CD8-positive, alpha-beta memory T cell (primary cell): ENCODE measurements around the gene PRELID3B. TPM values are rescaled to one million over a fixed set of nuclear protein-coding genes. Genes with fewer than 3 reads are reported as not detected.
A peak's percentile ranks its signal among the peaks of the same experiment; 100 is the strongest.
"Not testable (repeated sequence)": the region's sequence is repeated elsewhere in the genome, so short reads cannot be mapped to it uniquely, and the experiment has no call there.

Source experiments
- CTCF ChIA-PET: fragments of 350-600 bp; sonication (Branson Sonifier 250); formaldehyde crosslinking; loops from one replicate; lab custom pipeline; 2021; ENCODE audit warnings: antibody characterized with exemption; lab: Charles Lee
- POLR2A ChIA-PET: fragments of 350-600 bp; sonication (Branson Sonifier 250); formaldehyde crosslinking; loops from one replicate; lab custom pipeline; 2021; ENCODE audit warnings: antibody characterized with exemption; lab: Charles Lee
- DNase-seq, 5 donors: peaks; one replicate each; pipeline versions ENCODE4 v3.0.0 to v3.0.0-alpha.2; 2020 to 2022; ENCODE audit warnings: mixed read lengths in 1 of 5
- H3K27ac ChIP-seq: one replicate; pipeline ENCODE4 v1.7.0; 2013; ENCODE audit warnings: low read depth, mild to moderate bottlenecking, low read length, moderate library complexity
- H3K27me3 ChIP-seq: 2 replicates; pipeline ENCODE4 v1.7.0; 2013; ENCODE audit warnings: low read length, mild to moderate bottlenecking; ENCODE audit not compliant: insufficient read depth, poor library complexity, severe bottlenecking
- H3K36me3 ChIP-seq: 2 replicates; pipeline ENCODE4 v1.7.0; 2013; ENCODE audit warnings: mild to moderate bottlenecking, low read length, moderate library complexity; ENCODE audit not compliant: insufficient read depth
- H3K4me1 ChIP-seq: 2 replicates; pipeline ENCODE4 v1.7.0; 2013; ENCODE audit warnings: mild to moderate bottlenecking, low read length, moderate library complexity; ENCODE audit not compliant: insufficient read depth
- H3K4me3 ChIP-seq: 2 replicates; pipeline ENCODE4 v1.7.0; 2013; ENCODE audit warnings: mild to moderate bottlenecking, low read length
- H3K9me3 ChIP-seq: 2 replicates; pipeline ENCODE4 v1.7.0; 2013; ENCODE audit warnings: mild to moderate bottlenecking, low read length
- H3K27ac Mint-ChIP-seq, 8 donors: one replicate each; pipeline ENCODE4 v1.8.0; 2020 to 2021; ENCODE audit warnings: mixed read lengths in 8 of 8, mild to moderate bottlenecking in 6 of 8, inconsistent platforms in 3 of 8, moderate library complexity in 3 of 8
- H3K27me3 Mint-ChIP-seq, 2 donors: one replicate each; pipeline ENCODE4 v1.8.0; 2020 to 2021; ENCODE audit warnings: mixed read lengths in 2 of 2, mild to moderate bottlenecking in 1 of 2, moderate library complexity in 1 of 2
- H3K36me3 Mint-ChIP-seq, 3 donors: one replicate each; pipeline ENCODE4 v1.8.0; 2020 to 2021; ENCODE audit warnings: mixed read lengths in 3 of 3, inconsistent platforms in 1 of 3, mild to moderate bottlenecking in 1 of 3
- H3K4me1 Mint-ChIP-seq, 3 donors: one replicate each; pipeline ENCODE4 v1.8.0; 2020 to 2021; ENCODE audit warnings: mixed read lengths in 3 of 3, inconsistent platforms in 1 of 3, mild to moderate bottlenecking in 1 of 3
- H3K4me3 Mint-ChIP-seq, 7 donors: one replicate each; pipeline ENCODE4 v1.8.0; 2020 to 2021; ENCODE audit warnings: mixed read lengths in 7 of 7, mild to moderate bottlenecking in 6 of 7, moderate library complexity in 4 of 7, inconsistent platforms in 2 of 7
- H3K9me3 Mint-ChIP-seq, 5 donors: one replicate each; pipeline ENCODE4 v1.8.0; 2020 to 2022; ENCODE audit warnings: mixed read lengths in 5 of 5, mild to moderate bottlenecking in 3 of 5, moderate library complexity in 2 of 5, inconsistent platforms in 1 of 5
- polyA plus RNA-seq: library from polyadenylated mRNA; unstranded; fragments of 300-500 nt; fragmentation: Illumina TruSeq; gene quantifications from one replicate; pipeline ENCODE4 v1.2.3, GENCODE V29; 2021
- total RNA-seq, 2 experiments: library from RNA; stranded (reverse); gene quantifications; one replicate each; pipeline ENCODE4 v1.2.3, GENCODE V29; 2021

Gene PRELID3B
- total and polyA plus RNA-seq, 3 experiments from 2014 or later, result 33.8 to 141 (median 127) TPM

GRCh38 chr20:59013031-59013951, 29.3 kb downstream of the PRELID3B start:
- Histone ChIP-seq H3K27ac (no peak overlapping the region), H3K9me3 (no peaks in the 10 kb centered on the region), H3K36me3 (no peaks in the 10 kb centered on the region), H3K4me1 (peaks cover 34% of the 10 kb centered on the region), H3K4me3 (no peak overlapping the region), H3K27me3 (no peaks in the 10 kb centered on the region)
- Mint-ChIP-seq H3K4me3 (peak overlapping the region in 3 of 7 donors; percentile 11 to 57 (median 47)), H3K36me3 (no peaks in the 10 kb centered on the region), H3K9me3 (no peaks in the 10 kb centered on the region), H3K27me3 (no peaks in the 10 kb centered on the region), H3K27ac (peak overlapping the region in 5 of 8 donors; percentile 35 to 78 (median 59)), H3K4me1 (peaks cover 42 to 51% (median 46%) of the 10 kb centered on the region in 3 donors)
- DNase-seq, result peak in 1 of 5 donors; percentile 22
- POLR2A ChIA-PET, result no interaction called here
- CTCF ChIA-PET, result no interaction called here

DNA sequence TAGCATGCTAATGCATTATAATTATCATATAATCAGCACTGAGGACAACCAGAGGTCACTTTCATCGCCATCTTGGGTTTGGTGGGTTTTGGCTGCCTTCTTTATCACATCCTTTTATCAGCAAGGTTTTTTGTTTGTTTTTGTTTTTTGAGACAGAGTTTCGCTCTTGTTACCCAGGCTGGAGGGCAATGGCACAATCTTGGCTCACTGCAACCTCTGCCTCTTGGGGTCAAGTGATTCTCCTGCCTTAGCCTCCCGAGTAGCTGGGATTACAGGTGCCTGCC, 30.8 kb downstream of the PRELID3B start:
- H3K36me3 ChIP-seq, H3K36me3 Mint-ChIP-seq, H3K4me3 ChIP-seq, CTCF ChIA-PET, H3K9me3 ChIP-seq, H3K27me3 Mint-ChIP-seq, H3K27ac ChIP-seq, POLR2A ChIA-PET, H3K9me3 Mint-ChIP-seq, H3K27me3 ChIP-seq, H3K27ac Mint-ChIP-seq, DNase-seq: not testable (repeated sequence)
- peaks cover 30% of the 10 kb centered on the region for H3K4me1 ChIP-seq
- peak overlapping the region in 1 of 7 donors; percentile 5 for H3K4me3 Mint-ChIP-seq
- H3K4me1 Mint-ChIP-seq, result peaks cover 33 to 41% (median 41%) of the 10 kb centered on the region in 3 donors

DNA sequence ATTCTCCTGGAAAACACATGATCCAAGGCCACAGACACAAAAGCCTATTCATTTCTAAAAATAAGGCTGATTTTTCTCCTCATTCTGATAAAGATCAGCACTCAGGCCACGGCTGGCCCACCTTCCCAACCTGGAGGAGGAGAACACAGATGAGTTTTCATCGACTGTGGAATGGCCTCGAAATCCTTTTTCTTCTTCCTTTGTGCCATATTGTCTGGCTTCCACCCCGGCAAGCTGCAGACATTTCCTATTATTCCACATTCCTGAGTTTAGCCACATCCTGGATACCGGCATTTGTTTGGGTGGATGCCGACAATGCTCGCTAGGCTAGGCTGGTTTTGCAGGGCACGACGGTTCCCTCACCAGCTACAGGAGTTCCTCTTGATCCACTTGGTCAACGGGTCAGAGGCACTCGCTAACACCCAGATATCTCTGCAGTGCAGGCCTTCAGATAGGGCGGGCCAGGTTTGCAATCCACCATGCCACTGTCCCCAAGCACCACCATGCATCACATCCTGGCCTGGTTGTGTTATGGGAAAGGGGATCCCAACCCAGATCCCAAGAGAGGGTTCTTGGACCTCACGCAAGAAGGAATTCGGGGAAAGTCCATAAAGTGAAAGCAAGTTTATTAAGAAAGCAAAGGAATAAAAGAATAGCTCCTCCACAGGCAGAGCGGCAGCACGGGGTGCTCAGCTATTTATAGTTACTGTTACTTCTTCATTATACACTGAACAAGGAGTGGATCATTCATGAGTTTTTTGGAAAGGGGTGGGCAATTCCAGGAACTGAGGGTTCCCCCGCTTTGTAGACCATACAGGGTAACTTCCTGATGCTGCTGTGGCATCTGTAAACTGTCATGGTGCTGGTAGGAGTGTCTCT, 31.4 kb downstream of the PRELID3B start:
- Histone ChIP-seq H3K9me3 (no peaks in the 10 kb centered on the region), H3K27ac (no peak overlapping the region), H3K4me1 (peaks cover 27% of the 10 kb centered on the region), H3K27me3 (no peaks in the 10 kb centered on the region), H3K36me3 (no peaks in the 10 kb centered on the region), H3K4me3 (no peak overlapping the region)
- no peaks in the 10 kb centered on the region for H3K27me3 Mint-ChIP-seq
- ChIA-PET CTCF (no interaction called here), POLR2A (no interaction called here)
- H3K4me1 Mint-ChIP-seq, result peaks cover 28 to 38% (median 35%) of the 10 kb centered on the region in 3 donors
- H3K9me3 Mint-ChIP-seq, result no peaks in the 10 kb centered on the region
- H3K27ac Mint-ChIP-seq, result peak overlapping the region in 1 of 8 donors; percentile 51
- peak overlapping the region in 1 of 7 donors; percentile 5 for H3K4me3 Mint-ChIP-seq
- no peaks in the 10 kb centered on the region for H3K36me3 Mint-ChIP-seq
- DNase-seq, result peak in 1 of 5 donors; percentile 29

DNA sequence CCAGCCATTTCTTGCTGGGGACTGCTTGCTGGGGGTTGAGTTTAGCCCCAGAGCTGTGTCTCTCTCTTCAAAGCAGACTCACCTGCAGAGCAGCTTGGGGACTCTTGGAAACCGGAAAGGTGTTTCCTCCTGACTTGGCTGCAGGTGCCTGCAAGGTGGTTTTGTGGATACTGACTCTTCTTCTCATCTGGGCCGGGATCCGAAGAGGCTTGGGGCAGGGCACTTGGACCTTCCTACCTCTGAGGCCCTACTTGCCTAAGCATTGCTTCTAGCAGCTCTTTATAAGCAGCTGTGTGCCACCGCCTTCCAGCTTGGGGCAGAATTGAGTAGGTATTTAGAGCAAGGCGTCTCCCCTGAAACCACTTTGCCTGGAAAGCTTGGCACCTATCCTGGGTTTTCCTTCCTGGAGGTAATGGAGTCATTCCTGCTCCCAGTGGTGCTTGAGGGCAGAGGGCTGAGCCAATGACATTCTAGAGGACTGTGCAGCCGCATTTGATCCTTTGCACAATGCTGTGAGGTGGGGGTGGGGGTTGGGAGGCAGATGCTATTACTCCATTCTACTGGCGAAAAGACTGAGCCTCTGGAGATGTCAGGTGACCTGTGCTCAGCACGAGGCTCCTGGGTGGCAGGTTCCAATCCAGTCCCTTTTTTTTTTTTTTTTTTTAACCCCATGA, 32.1 kb downstream of the PRELID3B start:
- H3K27ac Mint-ChIP-seq, result no peak overlapping the region
- Histone ChIP-seq H3K27ac (no peak overlapping the region), H3K9me3 (no peaks in the 10 kb centered on the region), H3K36me3 (no peaks in the 10 kb centered on the region), H3K4me1 (peaks cover 32% of the 10 kb centered on the region), H3K4me3 (no peak overlapping the region), H3K27me3 (no peaks in the 10 kb centered on the region)
- peak overlapping the region in 1 of 7 donors; percentile 1 for H3K4me3 Mint-ChIP-seq
- no peaks in the 10 kb centered on the region for H3K36me3 Mint-ChIP-seq
- no peaks in the 10 kb centered on the region for H3K9me3 Mint-ChIP-seq
- no peak for DNase-seq
- H3K4me1 Mint-ChIP-seq, result peaks cover 32 to 42% (median 38%) of the 10 kb centered on the region in 3 donors
- ChIA-PET POLR2A (no interaction called here), CTCF (no interaction called here)
- H3K27me3 Mint-ChIP-seq, result no peaks in the 10 kb centered on the region

- peaks cover 0 to under 1% (median 0%) of the 10 kb centered on the region in 3 donors for H3K36me3 Mint-ChIP-seq
- DNase-seq, result peak in 1 of 5 donors; percentile 9
- POLR2A ChIA-PET, result interaction anchor here (0.7 kb wide), 1 partner anchor 19 kb away, joined by 4 read pairs; no protein-coding TSS in a partner anchor
- Histone ChIP-seq H3K27me3 (no peaks in the 10 kb centered on the region), H3K4me3 (no peak overlapping the region), H3K36me3 (no peaks in the 10 kb centered on the region), H3K27ac (no peak overlapping the region), H3K9me3 (no peaks in the 10 kb centered on the region), H3K4me1 (peaks cover 37% of the 10 kb centered on the region)
- peaks cover 38 to 48% (median 43%) of the 10 kb centered on the region in 3 donors for H3K4me1 Mint-ChIP-seq
- H3K27ac Mint-ChIP-seq, result peak overlapping the region in 1 of 8 donors; percentile 50
- H3K4me3 Mint-ChIP-seq, result peak overlapping the region in 2 of 7 donors; percentile 16 to 80
- H3K9me3 Mint-ChIP-seq, result no peaks in the 10 kb centered on the region
- no peaks in the 10 kb centered on the region for H3K27me3 Mint-ChIP-seq
- CTCF ChIA-PET, result interaction anchor here (1.3 to 1.7 kb wide), 2 partner anchors 9 to 24 kb away, joined by 3 to 5 read pairs; partner anchors contain the start of gene ATP5F1E
Observed at GRCh38 chr20:59008715-59009336, 33.8 kb downstream of the PRELID3B start.

- POLR2A ChIA-PET, result no interaction called here
- no peaks in the 10 kb centered on the region for H3K27me3 Mint-ChIP-seq
- Histone ChIP-seq H3K9me3 (no peaks in the 10 kb centered on the region), H3K4me1 (peaks cover 33% of the 10 kb centered on the region), H3K36me3 (no peaks in the 10 kb centered on the region), H3K27me3 (no peaks in the 10 kb centered on the region), H3K27ac (peak overlapping the region; percentile 43), H3K4me3 (peak overlapping the region; percentile 54)
- H3K27ac Mint-ChIP-seq, result peak overlapping the region in 3 of 8 donors; percentile 61 to 83 (median 82)
- H3K4me1 Mint-ChIP-seq, result peaks cover 32 to 50% (median 43%) of the 10 kb centered on the region in 3 donors
- peaks cover 0 to 2% (median 0%) of the 10 kb centered on the region in 3 donors for H3K36me3 Mint-ChIP-seq
- CTCF ChIA-PET, result interaction anchor here (1.7 kb wide), 1 partner anchor 25 kb away, joined by 5 read pairs; the partner anchor contains the start of gene ATP5F1E
- DNase-seq, result peak in 1 of 5 donors; percentile 40
- no peaks in the 10 kb centered on the region for H3K9me3 Mint-ChIP-seq
- H3K4me3 Mint-ChIP-seq, result peak overlapping the region; percentile 62 to 90 (median 70)
Observed at GRCh38 chr20:59007665-59008511, 34.7 kb downstream of the PRELID3B start.
